RWPE1 (cell line): ENCODE data around the gene PKNOX2.

Source experiments
- CTCF ChIA-PET: fragments of 350-600 bp; sonication (Branson Sonifier 250); formaldehyde crosslinking; extraction: SDS; loops from one replicate; lab custom pipeline; 2021; lab: Yijun Ruan, JAX
- POLR2A ChIA-PET: fragments of 400-600 bp; formaldehyde crosslinking; extraction: SDS; loops from one replicate; lab custom pipeline; 2020; ENCODE audit warnings: antibody characterized with exemption; ENCODE audit not compliant: low non-redundant PET; lab: Yijun Ruan, JAX
- DNase-seq: peaks from one replicate; pipeline ENCODE4 v3.0.0; 2012; ENCODE audit warnings: low spot score
- H3K27ac ChIP-seq: fragments of 450-650 bp; 2 replicates; pipeline ENCODE4 v1.5.1; 2017
- CTCF ChIP-seq: fragments of 450-650 bp; conservative IDR thresholded peaks from 2 replicates; pipeline ENCODE4 v1.5.1; 2017; ENCODE audit warnings: low read depth, mild to moderate bottlenecking

Gene PKNOX2

GRCh38 chr11:125379981-125380380 is 215.4 kb downstream of the PKNOX2 start:
- ChIA-PET CTCF (interaction anchor here (0.5 kb wide), 1 partner anchor 12 kb away, joined by 5 read pairs; no protein-coding TSS in a partner anchor), POLR2A (no interaction called here)
- DNase-seq = no peak
- no peak for TF ChIP-seq CTCF
- no peak overlapping the region for H3K27ac ChIP-seq

- no peak for DNase-seq
- H3K27ac ChIP-seq = no peak overlapping the region
- ChIA-PET CTCF (interaction anchor here (0.5 to 0.6 kb wide), 2 partner anchors 11 to 323 kb away, joined by 4 to 5 read pairs; no protein-coding TSS in a partner anchor), POLR2A (no interaction called here)
- no peak for TF ChIP-seq CTCF
Measured at GRCh38 chr11:125380756-125381445, 216.3 kb downstream of the PKNOX2 start.

- POLR2A ChIA-PET = no interaction called here
- no peak for TF ChIP-seq CTCF
- CTCF ChIA-PET = no interaction called here
Measured at GRCh38 chr11:125381499-125382044, 217.0 kb downstream of the PKNOX2 start.

GRCh38 chr11:125382314-125382791 is 217.8 kb downstream of the PKNOX2 start:
- no peak for TF ChIP-seq CTCF
- POLR2A ChIA-PET = no interaction called here
- DNase-seq = no peak
- CTCF ChIA-PET = no interaction called here
- H3K27ac ChIP-seq = no peak overlapping the region

More at GRCh38 chr11:125381499-125382044, 217.0 kb downstream of the PKNOX2 start:
- no peak overlapping the region for H3K27ac ChIP-seq
- no peak for DNase-seq

GRCh38 chr11:125382822-125383221 is 218.3 kb downstream of the PKNOX2 start:
- no peak for TF ChIP-seq CTCF
- DNase-seq = no peak
- CTCF ChIA-PET = no interaction called here
- POLR2A ChIA-PET = no interaction called here
- no peak overlapping the region for H3K27ac ChIP-seq

GRCh38 chr11:125384825-125385224 is 220.3 kb downstream of the PKNOX2 start:
- TF ChIP-seq CTCF = no peak
- ChIA-PET POLR2A (no interaction called here), CTCF (no interaction called here)
- no peak for DNase-seq
- no peak overlapping the region for H3K27ac ChIP-seq
